Stimulated activated CD4-positive, alpha-beta T cell treated with anti-CD3 and anti-CD28 coated beads, Interleukin-2, amount 100 ng/mL, for 48 hours (primary cell): ENCODE measurements around the gene CMC2.

Experiments used
- DNase-seq, 2 donors: peaks; one replicate each; pipeline ENCODE4 v3.0.0-alpha.2; 2020

The CMC2 gene

DNA sequence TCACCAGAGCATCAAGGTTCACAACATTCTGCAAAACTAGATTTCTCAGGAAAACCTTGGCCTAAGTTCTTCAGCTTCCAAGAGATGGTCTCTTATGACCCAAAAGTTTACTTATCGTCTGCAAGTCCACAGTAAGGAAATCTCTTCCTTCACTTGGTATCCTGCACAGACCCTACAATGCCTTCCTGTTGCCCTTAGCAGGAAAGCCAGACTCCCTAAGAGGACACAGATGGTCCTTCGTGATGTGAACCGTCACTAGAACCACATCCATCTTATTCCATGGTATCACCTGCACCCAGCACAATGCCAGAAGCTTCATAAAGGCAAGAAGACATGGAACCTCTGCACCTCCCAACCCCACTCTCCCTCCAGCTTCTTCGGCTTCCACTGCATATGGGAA, 34.1 kb downstream of the CMC2 start:
- DNase-seq = no peak

DNA sequence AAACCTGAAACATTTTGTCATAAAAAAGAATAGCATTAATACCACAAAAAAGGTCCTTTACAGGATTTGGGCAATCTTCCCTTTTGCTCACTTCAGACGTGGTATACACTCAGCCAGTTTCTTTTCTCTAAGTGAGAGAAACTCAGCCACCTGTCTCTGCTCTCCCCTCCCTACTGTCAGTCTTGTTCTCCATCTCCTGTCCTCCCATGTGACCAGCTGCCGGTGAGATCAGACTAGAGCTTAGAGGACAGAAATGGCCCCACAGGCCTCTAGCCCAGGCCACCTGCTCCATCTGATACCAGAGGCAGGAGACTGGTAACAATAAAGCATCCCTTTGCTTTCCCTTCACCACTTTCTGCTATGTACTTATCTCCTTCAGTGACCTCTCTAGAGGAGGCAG, 34.9 kb downstream of the CMC2 start:
- DNase-seq = no peak

DNA sequence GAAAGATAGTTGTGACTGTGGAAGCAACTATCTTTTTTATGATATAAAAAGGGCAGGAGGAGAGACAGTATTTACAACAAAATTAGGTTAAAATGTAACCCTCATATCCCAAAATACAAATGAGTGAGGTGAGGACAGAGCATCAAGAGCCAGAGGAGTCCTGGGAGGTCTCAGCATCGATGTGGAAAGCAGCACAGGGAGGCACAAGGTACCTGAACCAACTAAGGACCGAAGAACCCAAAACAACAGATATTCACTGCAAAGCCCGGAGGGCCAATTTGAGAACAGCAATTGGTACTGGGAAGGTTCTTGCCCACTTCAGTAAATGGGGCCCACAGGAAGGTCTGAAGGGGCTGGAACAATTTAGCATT, 37.6 kb downstream of the CMC2 start:
- DNase-seq = no peak

DNA sequence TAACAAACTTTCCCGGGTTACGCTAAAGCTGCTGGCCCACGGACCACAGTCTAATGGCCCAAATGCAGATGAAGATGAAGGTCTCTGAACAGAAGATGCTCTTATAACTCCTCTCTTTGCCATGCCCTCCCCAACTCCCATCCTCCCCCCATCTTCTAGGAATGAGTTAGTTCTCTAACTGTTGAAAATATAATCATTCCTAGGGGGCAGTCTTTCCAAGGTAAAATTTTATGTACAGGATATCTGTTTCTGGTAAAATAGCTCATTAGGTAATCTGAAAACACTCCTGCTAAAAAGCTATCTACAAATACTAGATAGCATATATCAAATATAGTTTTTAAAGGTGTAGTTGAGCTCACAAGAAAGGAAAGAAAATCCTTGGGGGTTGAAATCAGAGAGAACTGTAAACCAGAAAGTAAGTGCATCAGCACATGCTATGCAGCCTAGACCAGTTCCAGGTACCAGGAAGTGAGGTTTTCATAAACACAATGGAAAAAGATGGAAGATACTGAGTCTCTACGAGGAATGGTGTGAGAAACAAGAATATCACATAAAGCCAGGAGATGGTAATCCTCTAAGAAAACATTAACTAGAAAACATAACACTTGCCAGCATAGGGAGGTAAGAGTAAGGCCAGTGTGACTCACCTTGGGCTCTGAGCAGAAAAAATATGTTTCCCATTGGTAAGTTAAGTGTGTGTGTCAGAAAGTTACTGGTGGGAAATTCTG, 38.1 kb downstream of the CMC2 start:
- DNase-seq = no peak

DNA sequence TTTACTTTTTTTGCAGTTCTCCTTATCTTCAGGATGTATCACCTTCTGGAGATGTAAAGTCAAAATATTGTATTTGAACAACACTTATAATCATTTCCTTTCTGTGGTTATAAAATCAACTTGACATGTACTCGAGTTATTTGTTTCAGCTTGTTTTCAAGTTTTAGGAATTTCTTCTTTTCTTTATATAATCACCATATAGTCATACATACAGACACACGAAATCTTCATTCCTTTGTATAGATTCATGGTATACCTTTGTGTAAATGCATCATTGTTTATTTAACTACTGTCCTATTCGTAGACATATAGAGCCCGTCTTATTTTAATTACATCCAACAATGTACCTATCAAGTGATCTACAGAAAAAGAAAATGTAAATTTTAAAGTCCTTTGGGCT, 40.1 kb downstream of the CMC2 start:
- DNase-seq = no peak

DNA sequence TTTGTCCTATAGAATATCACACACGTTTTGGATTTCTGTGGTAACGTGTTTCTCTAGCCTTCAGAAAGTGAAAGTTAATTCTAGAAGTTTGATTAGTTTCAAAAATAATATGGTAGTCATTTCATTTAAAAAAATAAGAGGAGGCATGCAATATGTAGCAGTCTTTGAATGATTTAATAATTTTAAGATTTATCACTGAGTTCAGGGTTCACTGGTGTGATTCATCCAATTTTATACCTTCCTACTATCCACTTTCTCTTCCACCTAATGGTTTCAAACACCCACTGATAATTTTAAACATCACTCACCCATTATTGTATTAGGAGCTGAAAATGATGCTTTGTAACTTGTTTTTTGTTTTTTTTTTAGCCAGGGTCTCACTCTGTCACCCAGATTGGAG, 42.3 kb downstream of the CMC2 start:
- no peak for DNase-seq

DNA sequence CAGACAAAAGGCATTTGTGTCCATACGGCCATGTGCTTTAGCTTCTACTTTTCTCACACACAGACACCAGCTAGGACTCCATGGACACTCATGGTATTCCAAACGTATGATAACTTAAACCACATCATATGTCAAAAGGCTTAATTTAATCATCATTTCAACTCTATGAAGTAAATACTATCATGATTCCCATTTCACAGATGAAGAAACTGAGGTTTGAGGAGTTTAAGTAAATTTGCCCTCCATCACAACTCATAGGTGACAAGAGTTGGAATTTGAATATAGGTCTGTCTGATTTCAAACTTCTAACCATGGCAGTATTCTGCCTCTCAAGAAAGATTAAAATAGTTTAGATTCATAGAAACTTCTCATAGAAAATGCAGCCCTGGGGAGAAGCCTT, 43.8 kb downstream of the CMC2 start:
- no peak for DNase-seq

DNA sequence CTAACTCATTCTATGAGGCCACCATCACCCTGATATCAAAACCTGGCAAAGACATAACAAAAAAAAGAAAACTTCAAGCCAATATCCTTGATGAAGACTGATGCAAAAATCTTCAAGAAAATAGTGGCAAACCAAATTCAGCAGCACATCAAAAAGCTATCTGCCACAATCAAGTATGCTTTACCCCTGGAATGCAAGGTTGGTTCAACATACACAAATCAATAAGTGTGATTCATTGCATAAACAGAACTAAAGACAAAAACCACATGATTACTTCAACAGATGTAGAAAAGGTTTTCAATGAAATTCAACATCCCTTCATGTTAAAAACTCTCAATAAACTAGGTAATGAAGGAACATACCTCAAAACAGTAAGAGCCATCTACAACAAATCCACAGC, 48.4 kb downstream of the CMC2 start:
- no peak for DNase-seq

DNA sequence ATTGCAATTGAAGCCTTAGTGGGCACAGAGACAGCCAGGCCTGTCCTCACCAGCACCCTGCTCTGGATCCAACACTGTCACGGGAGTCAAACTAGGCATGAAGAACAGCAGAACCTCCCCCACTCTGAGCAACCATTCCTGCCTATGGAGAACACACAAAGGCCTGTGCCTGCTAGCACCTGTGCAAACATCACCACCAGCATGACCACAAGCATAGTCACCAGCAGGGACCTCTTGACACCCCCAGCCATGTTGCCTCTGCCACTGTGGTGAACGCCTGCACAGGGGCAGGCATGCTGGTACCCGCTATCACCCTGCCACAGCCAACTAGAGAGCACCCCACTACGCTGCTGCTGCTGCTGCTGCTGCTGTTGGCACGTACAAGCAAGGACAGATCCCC, 51.7 kb downstream of the CMC2 start:
- DNase-seq = no peak

DNA sequence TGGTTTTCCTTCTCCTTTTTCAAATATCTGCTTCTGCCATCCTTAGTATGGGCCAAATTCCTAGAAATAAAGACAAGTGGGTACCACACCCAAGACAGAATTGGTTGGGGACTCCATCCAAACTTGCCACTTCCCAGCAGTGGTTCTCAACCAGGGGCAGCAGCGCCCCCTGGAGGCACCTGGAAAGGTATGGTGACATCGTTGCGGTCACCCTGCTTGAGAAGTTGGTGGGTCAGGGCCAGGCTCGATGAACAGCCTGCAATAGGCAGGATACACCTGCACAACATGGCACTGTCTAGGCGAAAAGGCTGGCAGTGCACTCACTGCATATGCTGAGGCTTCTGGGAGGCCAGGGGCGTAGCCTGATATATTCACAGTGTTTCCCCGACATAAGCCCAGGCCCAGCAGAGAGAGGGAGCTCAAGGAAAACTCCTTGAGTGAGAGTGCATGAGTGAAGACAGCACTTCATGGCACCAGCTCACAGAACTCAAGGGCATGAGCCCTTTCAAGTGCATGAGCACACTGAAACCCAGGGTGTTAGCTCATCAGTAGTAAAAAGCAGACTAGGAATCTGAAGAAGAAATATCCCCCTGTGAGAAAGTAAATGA, 57.7 kb downstream of the CMC2 start:
- DNase-seq = peak; percentile 48 to 55

DNA sequence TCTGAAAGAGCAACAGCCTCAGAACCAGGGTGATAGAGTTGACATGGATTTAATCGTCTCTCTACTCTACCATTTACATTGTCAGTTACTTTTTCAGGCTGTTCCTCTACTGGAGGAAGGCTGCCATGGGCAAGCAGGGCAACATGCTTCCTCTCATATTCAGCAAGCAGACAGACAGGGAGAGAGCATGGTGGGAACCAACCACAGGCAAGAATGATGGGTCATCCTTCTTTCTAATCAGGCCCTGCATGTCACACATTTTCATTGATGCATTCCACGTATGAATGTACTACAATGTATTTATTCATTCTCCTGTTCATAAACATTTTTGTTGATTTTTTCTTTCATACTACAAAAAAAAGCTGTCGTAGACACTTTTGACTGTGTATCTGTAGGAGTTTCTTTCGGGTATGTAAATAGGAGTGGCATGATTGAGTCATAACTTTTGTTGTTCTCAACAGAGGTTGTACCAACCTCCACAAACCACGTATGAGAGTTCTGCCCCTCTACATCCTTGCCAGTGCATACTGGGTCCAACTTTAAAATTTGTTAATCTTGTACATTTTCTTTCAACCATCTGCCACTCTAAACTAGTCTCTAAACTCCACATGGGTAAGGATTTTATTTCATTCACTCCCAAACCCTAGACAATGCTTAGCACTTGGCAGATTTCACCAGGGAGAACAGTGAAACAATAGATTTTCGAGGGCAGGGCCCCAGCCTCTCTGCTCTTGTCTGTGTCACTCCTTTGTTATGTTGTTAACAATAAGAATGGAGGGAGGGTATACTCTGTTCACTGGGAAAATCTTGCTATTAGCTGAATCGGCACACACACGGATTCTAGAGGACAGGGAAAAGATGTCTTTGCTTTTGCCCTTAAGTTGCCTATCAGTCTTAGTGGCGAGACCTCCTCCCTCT, 58.7 kb downstream of the CMC2 start:
- DNase-seq = no peak

DNA sequence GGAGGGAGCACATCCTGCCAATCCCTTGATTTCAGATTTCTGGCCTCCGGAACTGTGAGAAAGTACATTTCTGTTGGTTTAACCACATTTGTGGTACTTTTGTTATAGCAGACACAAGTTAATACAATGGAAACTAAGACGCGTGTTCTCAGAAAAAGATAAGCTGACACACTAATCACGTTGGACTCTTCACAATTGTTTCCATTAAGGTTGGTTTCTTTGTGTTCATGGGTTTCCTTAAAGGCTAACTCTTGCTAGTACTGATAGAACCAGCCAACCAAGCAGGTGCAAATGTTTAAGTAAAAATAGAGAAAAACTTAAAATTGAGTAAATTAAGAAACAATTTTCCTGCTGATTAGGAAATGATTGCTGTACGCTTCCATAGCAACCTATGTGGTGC, 59.4 kb downstream of the CMC2 start:
- no peak for DNase-seq

DNA sequence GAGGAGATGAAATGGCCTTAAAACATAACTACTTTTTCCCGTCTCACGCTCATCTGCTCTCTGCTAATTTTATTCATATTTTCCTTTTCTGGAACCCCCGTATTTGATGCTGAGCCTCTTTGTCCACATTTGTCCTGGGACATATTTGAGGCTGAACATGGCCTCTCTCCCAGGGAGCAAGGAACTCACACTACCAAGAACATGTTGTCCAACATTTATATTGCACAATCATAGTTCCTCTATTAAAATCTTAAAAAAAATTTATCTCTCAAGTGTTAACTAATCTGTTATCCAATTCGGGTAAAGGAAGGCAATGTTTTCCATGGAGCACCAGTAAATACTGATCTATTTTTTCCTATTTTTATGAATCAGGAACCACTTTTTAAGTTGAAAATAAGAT, 60.2 kb downstream of the CMC2 start:
- DNase-seq = no peak

DNA sequence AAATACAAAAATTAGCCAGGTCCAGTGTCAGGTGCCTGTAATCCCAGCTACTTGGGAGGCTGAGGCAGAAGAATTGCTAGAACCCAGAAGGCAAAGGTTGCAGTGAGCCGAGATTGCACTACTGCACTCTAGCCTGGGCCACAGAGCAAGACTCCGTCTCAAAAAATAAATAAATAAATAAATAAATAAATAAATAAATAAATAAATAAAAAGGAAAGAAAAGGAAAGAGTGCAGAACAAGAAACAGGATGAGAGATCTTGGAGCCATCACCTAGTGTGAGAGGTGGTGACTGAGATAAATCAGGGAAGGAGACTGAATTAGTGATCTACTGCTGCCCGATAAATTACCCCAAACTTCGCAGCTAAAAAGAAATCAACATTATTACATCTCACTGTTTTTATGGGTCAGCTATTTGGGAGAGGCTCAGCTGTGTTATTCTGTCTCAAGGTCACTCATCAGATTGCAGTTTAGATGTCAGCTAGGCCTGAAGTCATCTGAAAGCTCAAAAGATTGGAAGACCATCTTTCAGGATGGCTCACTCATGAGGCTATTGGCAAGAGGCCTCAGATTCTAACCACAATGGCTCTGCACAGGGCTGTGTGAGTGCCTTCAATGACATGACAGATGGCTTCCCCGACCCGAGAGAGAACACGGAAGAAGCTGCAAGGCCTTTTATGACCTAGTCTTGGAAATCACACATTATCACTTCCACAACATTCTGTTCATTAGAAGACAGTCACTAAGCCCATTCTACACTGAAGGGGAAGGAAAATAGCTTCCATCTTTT, 66.4 kb downstream of the CMC2 start:
- no peak for DNase-seq

DNA sequence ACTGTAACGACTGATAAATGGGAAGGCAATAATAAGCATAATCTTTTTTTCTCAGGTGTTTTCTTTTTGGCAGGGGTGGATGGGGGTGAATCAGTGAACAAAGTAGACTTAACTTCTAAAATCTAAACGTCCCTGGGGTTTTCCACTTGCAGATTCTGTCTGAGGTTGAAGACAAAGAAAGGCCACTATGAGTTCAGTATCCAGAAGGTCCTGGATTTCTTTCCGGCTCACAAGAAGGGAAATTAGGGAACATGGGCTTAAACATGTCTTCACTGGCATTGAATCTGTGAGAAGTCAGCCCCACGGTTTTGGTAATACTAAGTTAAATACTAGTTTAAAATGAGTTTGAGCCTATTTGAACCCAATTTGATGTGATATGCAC, 67.8 kb downstream of the CMC2 start:
- DNase-seq = no peak

DNA sequence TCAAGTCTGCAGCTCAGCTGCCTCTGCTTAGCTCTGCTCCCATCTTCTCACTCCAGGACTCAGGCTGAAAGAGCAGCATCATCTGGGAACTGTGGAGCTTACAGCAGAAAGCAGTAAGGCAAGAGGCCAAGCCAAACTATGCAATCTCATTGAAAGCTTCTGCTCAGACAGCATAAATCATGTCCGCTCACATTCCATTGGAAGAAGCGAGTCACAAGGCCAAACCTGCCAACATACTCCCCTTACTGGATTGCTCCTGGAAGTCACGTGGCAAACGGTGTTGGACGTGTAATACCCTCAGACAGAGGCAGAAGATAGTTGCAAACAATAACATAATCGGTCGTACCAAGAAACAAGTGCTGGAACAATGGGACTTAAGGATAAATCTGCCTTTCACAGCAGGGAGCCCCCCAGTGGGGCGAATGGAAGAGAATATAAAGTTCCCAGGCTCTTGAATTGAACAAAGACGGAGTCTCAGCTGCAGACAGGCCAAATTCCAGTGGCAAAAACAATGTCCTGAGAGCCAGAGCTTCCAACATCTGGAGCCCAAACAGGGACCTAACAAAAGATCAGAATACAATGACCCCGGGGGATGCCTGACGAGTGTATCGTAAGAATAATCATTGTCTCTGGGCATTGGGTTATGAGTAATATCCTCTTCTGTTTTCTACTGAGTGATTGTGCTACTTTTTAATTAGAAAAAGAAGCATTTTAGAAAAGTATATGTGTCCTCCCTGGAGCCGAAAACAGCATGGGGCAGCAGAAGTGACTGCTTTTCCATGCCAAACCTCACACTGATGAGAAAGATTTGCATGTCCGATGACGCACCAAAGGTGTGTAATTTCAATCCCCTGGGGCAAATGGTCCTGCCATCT, 68.4 kb downstream of the CMC2 start:
- no peak for DNase-seq

DNA sequence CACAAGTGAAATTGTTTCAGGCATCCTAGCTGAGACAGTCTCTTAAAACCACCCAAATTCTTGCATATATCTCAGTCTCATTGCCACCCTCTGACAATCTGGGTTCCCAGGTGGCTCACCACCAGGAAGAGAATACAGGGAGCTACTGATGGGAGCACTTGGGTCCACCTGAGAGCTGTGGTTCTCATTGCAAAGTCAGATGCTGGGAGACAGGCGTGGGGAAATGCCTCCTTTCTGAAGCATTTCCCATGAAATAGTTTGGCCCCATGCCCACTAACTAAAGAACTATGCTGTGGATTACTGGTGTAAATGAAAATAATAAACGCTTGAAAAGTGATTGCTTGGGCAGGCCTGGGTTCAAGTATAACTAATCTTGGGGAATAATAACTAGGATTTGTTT, 70.3 kb downstream of the CMC2 start:
- DNase-seq = no peak

DNA sequence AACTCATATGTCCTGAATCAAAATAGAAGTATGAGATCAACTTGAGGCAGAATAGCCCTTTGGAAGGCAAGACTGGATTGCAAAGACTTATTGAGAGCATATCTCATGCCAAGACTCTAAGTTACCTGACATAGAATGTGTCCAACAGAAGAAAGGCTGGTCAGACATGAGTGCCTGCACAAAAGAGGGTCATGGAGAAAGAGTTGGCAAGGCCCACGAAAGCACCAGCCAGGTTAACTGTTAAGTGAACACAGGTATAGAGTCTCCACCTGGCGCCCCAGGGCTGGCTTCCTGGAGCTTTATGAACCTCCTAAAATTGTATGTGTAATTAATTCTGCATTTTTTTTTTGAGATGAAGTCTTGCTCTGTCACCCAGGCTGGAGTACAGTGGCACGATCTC, 71.0 kb downstream of the CMC2 start:
- DNase-seq = no peak

DNA sequence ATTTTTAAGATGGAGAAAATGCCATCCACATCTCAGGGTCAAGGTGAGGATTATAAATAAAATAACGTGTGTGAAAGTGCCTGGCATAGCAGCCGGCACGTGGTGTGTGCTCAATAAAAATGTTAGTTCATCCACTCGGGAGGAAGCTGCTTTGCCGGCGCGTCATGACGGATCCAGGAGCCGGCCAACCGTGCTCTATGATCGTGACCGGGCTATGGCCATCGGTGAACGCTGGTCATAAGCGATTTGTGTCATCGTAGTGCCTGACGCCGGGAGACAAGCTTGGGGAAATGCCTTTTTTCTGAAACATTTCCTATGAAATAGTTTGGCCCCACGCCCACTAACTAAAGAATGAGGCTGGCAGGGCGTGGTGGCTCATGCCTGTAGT, 74.0 kb downstream of the CMC2 start:
- DNase-seq = no peak

DNA sequence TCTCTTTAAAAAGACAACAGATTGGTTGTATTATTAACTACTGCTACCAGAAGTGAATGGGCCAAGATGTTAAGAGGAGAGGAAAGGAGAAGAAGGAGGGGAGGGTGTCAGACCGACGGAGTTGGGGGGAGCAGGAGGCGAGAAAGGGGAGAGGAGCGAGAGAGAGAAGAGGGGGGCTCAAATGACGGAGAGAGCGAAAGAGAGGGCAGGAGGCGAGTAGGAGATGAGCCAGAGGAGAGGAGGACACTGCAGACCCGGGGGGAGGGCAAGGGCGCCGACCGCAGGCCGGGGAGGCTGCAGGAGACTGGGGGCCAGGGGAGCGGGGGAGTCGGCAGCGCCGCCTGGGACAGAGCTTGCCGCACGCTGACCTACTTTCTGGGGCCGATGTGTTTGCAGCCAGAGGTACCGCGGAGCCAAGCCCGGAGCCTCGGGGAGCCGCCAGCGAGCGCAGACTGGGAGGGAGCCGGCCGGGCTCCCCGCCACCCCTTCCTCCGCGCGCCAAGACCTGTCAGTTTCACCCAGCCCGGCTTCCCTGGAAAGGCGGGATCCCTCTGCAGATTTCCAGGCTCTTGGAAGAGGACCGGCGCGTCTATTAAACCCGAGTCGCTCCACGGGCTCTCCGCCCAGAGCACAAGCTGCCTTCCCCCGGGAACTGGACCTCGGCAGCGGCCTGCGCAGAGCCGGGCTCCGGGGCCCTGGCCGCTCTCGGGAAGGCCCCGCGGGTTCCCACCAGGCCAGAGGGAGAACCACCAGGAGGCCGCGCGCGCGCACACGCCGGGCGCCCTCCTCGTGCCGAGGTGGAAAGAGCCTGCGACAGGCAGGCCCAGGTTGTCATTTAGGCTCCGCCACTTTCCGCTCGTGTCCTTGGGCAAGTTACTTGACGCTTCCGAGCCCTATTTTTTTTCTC, 74.6 kb downstream of the CMC2 start:
- peak; percentile 11 to 12 for DNase-seq

DNA sequence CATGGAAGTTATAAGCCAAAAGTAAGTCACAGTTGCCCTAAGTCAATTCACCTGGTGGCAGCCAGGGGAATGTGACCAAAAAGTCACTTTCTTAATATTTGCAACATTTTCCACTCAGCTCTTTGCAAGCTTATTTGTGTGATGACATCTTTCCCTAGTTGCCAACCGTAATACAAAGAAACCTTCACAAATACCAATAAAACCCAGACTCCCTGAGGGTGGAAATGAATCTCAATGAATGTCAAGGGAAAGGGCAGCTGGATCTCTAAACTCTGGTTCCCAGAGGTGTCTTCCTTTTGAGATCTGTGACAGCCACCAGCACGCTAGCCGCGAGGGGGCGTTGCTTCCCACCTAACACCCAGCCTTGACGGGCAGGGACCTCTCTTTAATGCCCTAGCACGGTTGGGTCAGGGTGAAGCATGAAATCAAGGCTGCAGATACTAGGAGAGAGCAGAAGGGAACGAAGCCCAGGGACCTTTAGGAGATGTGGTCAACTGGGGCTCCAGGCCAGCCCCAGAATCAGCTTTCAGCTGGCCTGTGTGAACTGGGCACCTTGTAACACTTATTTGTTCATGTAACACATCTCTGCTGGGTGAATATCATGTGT, 82.2 kb downstream of the CMC2 start:
- DNase-seq = peak; percentile 46 to 57
